GM12891 (cell line): ENCODE data around the gene LFNG.

Experiments used
- POLR2A ChIP-seq: IDR thresholded peaks from 2 replicates; pipeline ENCODE4 v1.6.1; 2011; ENCODE audit warnings: low read depth, low read length, control low read depth
- SPI1 ChIP-seq: IDR thresholded peaks from 2 replicates; pipeline ENCODE4 v1.6.1; 2011; ENCODE audit warnings: low read depth, low read length, control low read depth

- no peak for TF ChIP-seq POLR2A
- no peak for TF ChIP-seq SPI1
Measured at GRCh38 chr7:2476298-2476697, 43.3 kb upstream of the LFNG start, which contains the start of gene GRIFIN.
